ENCODE data around the gene ATP5PO. TPM values are rescaled to one million over a fixed set of nuclear protein-coding genes. Genes with fewer than 3 reads are reported as not detected.

ATP5PO gene
- total RNA-seq, 1 donor from 2014 or later, result 193 TPM

DNA sequence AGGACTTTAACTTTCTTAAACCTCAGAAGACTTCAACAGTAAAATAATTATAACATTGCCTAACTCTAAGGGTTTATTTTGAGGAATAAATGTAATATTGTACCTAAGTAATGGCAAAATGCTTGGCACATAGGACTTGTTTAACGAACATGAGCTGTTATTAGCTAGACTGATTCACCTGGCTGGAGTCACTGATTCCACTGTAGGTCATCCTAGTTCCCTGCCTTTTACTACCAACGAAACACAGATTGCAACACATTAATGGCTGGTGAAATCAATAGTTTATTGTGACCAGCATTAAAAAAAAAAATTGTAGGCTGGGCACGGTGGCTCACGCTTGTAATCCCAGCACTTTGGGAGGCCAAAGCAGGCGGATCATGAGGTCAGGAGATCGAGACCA is 45.5 kb upstream of the ATP5PO start:
- TF ChIP-seq, protein P1, sequence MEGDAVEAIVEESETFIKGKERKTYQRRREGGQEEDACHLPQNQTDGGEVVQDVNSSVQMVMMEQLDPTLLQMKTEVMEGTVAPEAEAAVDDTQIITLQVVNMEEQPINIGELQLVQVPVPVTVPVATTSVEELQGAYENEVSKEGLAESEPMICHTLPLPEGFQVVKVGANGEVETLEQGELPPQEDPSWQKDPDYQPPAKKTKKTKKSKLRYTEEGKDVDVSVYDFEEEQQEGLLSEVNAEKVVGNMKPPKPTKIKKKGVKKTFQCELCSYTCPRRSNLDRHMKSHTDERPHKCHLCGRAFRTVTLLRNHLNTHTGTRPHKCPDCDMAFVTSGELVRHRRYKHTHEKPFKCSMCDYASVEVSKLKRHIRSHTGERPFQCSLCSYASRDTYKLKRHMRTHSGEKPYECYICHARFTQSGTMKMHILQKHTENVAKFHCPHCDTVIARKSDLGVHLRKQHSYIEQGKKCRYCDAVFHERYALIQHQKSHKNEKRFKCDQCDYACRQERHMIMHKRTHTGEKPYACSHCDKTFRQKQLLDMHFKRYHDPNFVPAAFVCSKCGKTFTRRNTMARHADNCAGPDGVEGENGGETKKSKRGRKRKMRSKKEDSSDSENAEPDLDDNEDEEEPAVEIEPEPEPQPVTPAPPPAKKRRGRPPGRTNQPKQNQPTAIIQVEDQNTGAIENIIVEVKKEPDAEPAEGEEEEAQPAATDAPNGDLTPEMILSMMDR (IDR thresholded peaks at IDR 0.05; ENCODE audit: unreplicated experiment), result no peak
- H3K27me3 Mint-ChIP-seq, result peaks cover 2% of the 10 kb centered on the region
- H3K9me3 Mint-ChIP-seq (ENCODE audit: low read depth), result peaks cover 10% of the 10 kb centered on the region
- H3K4me3 Mint-ChIP-seq (ENCODE audit: low read depth), result no peak overlapping the region
- H3K4me1 Mint-ChIP-seq (ENCODE audit: low read depth), result no peaks in the 10 kb centered on the region
- H3K36me3 Mint-ChIP-seq (ENCODE audit: insufficient read depth), result peaks cover 14% of the 10 kb centered on the region
- H3K27ac Mint-ChIP-seq, result no peak overlapping the region
- DNase-seq (ENCODE audit: low spot score, unreplicated experiment), result no peak

DNA sequence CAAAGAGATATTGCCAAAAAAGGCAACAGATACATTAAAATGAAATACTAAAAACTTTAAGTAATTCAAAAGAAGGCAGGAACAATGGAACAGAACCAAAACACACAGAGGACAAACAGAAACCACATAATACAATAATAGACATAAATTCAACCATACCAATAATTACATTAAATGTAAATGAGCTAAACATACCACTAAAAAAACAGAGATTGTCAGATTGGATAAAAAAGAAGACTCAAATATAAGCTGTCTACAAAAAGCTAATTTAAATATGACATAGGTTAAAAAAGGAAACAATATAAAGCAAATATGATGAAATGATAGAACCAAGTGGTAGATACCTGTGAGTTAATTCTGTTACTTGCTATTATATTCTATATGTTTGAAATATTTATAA is 44.1 kb upstream of the ATP5PO start:
- peaks cover 2% of the 10 kb centered on the region for H3K27me3 Mint-ChIP-seq

DNA sequence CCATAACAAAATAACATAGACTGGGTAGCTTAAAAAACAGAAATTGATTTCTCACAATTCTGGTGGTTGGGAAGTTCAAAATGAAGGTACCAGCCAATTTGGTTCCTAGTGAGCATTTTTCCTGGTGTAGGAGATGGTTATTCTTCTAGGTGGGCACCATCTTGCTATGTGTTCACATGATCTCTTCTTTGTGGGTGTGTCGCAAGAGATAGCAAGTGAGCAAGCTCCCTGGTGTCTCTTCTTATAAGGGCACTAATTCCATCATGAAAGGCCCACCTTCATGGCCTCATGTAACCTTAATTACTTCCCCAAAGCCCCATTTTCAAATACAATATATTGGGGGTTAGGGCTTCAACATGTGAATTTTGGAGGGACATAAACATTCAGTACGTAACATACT is 38.8 kb upstream of the ATP5PO start:
- DNase-seq (ENCODE audit: low spot score, unreplicated experiment), result no peak
- Mint-ChIP-seq H3K36me3 (ENCODE audit: insufficient read depth) (peaks cover 1% of the 10 kb centered on the region), H3K4me3 (ENCODE audit: low read depth) (no peak overlapping the region), H3K4me1 (ENCODE audit: low read depth) (no peaks in the 10 kb centered on the region), H3K27ac (no peak overlapping the region), H3K9me3 (ENCODE audit: low read depth) (peaks cover 4% of the 10 kb centered on the region), H3K27me3 (no peaks in the 10 kb centered on the region)
- TF ChIP-seq, protein P1 (IDR thresholded peaks at IDR 0.05; ENCODE audit: unreplicated experiment), result no peak

More for the DNA sequence above, 44.1 kb upstream of the ATP5PO start:
- TF ChIP-seq, protein P1 (IDR thresholded peaks at IDR 0.05; ENCODE audit: unreplicated experiment), result no peak
- Mint-ChIP-seq H3K4me3 (ENCODE audit: low read depth) (no peak overlapping the region), H3K4me1 (ENCODE audit: low read depth) (no peaks in the 10 kb centered on the region), H3K27ac (no peak overlapping the region), H3K36me3 (ENCODE audit: insufficient read depth) (peaks cover 14% of the 10 kb centered on the region), H3K9me3 (ENCODE audit: low read depth) (peaks cover 10% of the 10 kb centered on the region)
- DNase-seq (ENCODE audit: low spot score, unreplicated experiment), result no peak

DNA sequence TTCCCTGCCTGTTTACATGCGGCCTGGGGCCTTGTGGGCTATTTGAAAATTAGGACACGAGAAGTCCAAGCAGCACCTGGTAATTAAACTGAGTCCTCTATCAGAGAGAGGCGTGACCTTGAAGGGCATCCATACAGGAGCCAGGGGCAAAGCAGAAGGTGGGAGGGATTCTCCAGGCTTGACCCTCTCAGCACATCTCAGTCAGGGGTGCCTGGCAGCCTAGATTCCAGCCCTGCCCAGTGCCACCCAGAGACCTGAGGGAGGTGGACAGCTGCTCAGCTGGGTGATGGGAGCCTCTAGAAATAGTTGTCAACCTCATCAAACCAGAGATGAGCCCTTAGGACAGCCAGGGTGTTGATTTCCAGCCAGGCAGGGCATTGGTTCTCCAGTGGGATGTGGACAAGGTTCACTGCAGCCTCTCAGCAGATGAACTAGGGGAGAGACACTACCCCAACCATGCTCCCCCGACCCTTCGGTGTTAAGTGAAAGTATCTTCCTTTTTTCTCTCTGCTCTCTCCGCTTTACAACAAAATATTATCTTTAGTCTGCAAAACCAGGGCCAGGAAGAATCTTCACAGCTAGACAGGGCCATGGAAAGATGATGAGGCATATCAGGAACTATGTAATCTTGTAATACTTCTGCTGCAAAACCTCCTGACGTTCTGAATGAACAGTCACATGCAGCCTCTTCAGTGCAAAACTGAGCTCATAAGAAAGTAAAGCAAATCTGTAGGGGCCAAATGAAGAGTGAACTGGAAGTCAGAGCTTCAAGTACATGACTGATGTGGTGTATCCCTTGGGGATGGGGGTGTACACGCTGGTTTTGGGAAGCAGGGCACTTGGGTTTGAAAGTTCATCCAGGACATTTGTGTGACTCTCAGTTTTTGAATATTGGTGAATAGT is 35.9 kb upstream of the ATP5PO start:
- H3K27me3 Mint-ChIP-seq, result no peaks in the 10 kb centered on the region
- H3K27ac Mint-ChIP-seq, result no peak overlapping the region
- DNase-seq (ENCODE audit: low spot score, unreplicated experiment), result no peak
- H3K4me1 Mint-ChIP-seq (ENCODE audit: low read depth), result peaks cover 19% of the 10 kb centered on the region
- no peaks in the 10 kb centered on the region for H3K9me3 Mint-ChIP-seq (ENCODE audit: low read depth)
- no peak overlapping the region for H3K4me3 Mint-ChIP-seq (ENCODE audit: low read depth)
- TF ChIP-seq, protein P1 (IDR thresholded peaks at IDR 0.05; ENCODE audit: unreplicated experiment), result no peak
- H3K36me3 Mint-ChIP-seq (ENCODE audit: insufficient read depth), result peaks cover 1% of the 10 kb centered on the region

DNA sequence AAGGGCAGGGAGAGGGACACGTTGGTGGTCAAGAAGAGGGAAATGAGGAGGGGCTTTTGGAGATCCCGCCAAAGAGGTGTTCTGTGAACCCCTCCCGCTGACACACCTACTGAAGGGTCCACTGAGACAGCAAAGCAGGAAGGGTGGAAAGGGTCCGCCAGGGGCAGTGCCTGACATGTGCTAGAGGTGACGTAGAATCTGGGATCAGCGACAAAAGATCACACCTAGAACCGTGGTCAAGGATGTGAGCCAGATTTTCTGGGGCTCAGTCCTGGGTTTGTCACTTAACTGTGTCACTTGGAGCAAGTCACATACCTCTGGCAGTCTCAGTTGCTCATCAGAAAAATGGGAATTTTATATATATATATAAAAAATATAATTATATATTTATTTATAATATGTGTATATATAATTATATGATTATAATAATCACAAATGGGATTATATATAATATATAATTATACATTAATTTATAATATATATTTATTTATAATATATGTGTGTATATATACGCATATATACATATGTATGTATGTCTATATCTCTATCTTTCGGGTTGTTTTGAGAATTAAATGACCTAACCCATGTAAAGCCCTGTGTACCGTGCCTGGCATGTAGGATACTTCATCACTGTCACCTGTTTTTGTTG is 35.0 kb upstream of the ATP5PO start:
- Mint-ChIP-seq H3K9me3 (ENCODE audit: low read depth) (no peaks in the 10 kb centered on the region), H3K27me3 (no peaks in the 10 kb centered on the region), H3K4me1 (ENCODE audit: low read depth) (peaks cover 19% of the 10 kb centered on the region), H3K4me3 (ENCODE audit: low read depth) (no peak overlapping the region), H3K27ac (no peak overlapping the region), H3K36me3 (ENCODE audit: insufficient read depth) (peaks cover 1% of the 10 kb centered on the region)
- DNase-seq (ENCODE audit: low spot score, unreplicated experiment), result no peak
- TF ChIP-seq, protein P1 (IDR thresholded peaks at IDR 0.05; ENCODE audit: unreplicated experiment), result no peak
